ENCODE data around the gene HIPK2. TPM values are rescaled to one million over a fixed set of nuclear protein-coding genes. Genes with fewer than 3 reads are reported as not detected.

HIPK2 gene
- total and polyA plus RNA-seq, 2 donors (not counting 3 experiments of a cell fraction or from before 2014, with no cell fraction given), result 9.0 to 43.8 TPM

- Histone ChIP-seq H4K20me1 (replicated peaks; ENCODE audit: control insufficient read depth, extremely low read depth, insufficient read depth, low read length) (no peaks in the 10 kb centered on the region), H3K9me1 (replicated peaks; ENCODE audit: control insufficient read depth, extremely low read depth, insufficient read depth, low read length) (no peaks in the 10 kb centered on the region), H2AFZ (ENCODE audit: low read depth, low read length) (no peak overlapping the region), H3K4me2 (ENCODE audit: insufficient read depth, low read length) (no peak overlapping the region), H3K9me3 (replicated peaks; ENCODE audit: control insufficient read depth, insufficient read depth, low read length) (no peaks in the 10 kb centered on the region), H3K4me3 (replicated peaks in 1 of 3; ENCODE audit: insufficient read depth in 1 of 3, low read depth in 1 of 3, low read length in 3 of 3) (no peak overlapping the region), H3K27ac (ENCODE audit: insufficient read depth, low read depth, low read length) (no peak overlapping the region), H3K79me2 (ENCODE audit: control insufficient read depth, insufficient read depth, low read length) (no peaks in the 10 kb centered on the region), H3K4me1 (ENCODE audit: control insufficient read depth, extremely low read depth, insufficient read depth, low read length) (no peaks in the 10 kb centered on the region), H3K36me3 (ENCODE audit: control insufficient read depth in 2 of 2, extremely low read depth in 1 of 2, insufficient read depth in 2 of 2, low read length in 2 of 2) (peaks cover 2 to 6% of the 10 kb centered on the region in 2 experiments), H3K9ac (replicated peaks; ENCODE audit: extremely low read depth, insufficient read depth, low read length) (no peak overlapping the region), H3K27me3 (ENCODE audit: control insufficient read depth in 2 of 2, insufficient read depth in 2 of 2, low read length in 2 of 2) (no peaks in the 10 kb centered on the region)
- intact Hi-C loops (cut with micrococcal nuclease) (no loop called here), dilution Hi-C loops (cut with MboI; ENCODE audit: extremely low pct_ligation_motif_present, low sequenced_read_pairs) (no loop called here)
- CTCF ChIA-PET, result no interaction called here
- no peak for TF ChIP-seq JUN (IDR thresholded peaks at IDR 0.05; ENCODE audit: borderline replicate concordance, insufficient read depth, insufficient read length, low read depth)
- TF ChIP-seq GATA2 (IDR thresholded peaks at IDR 0.05; ENCODE audit: insufficient read depth, insufficient read length, low read depth, low read length), result no peak
- no peak for TF ChIP-seq EZH2 (IDR thresholded peaks at IDR 0.05; ENCODE audit: borderline replicate concordance, low read depth, low read length, severe bottlenecking)
- no peak for TF ChIP-seq CTCF (IDR thresholded peaks at IDR 0.05; ENCODE audit: extremely low read depth in 1 of 2, insufficient read depth in 1 of 2, low read depth in 1 of 2, low read length in 2 of 2)
- TF ChIP-seq POLR2A (IDR thresholded peaks at IDR 0.05; ENCODE audit: low read depth, low read length), result no peak
- no peak for TF ChIP-seq MAX (IDR thresholded peaks at IDR 0.05; ENCODE audit: insufficient read depth, insufficient read length)
- TF ChIP-seq FOS (IDR thresholded peaks at IDR 0.05; ENCODE audit: borderline replicate concordance, insufficient read depth, low read length), result no peak
- TF ChIP-seq MYC (IDR thresholded peaks at IDR 0.05; ENCODE audit: low read depth, low read length), result no peak
- no peak for TF ChIP-seq POLR2AphosphoS5 (IDR thresholded peaks at IDR 0.05; ENCODE audit: insufficient read depth, low read depth, low read length)
- FAIRE-seq (no peak), DNase-seq (ENCODE audit: low read depth, low spot score) (no peak)
- POLR2A ChIA-PET, result no interaction called here
- no TSS peak for BruUV-seq (replicated peaks)
Observed at GRCh38 chr7:139568813-139569490, 208.8 kb downstream of the HIPK2 start.

All from endothelial cell of umbilical vein (primary cell).